GM12878 (cell line): ENCODE data around the gene TSR1. TPM values are rescaled to one million over a fixed set of nuclear protein-coding genes. Genes with fewer than 3 reads are reported as not detected.

ENCODE experiments used
- ASH2L ChIP-seq: fragments of 300-600, 200-600 bp; sonication (generic); IDR thresholded peaks from 2 replicates; pipeline ENCODE4 v1.6.1; 2017; ENCODE audit warnings: low read depth, mild to moderate bottlenecking, borderline replicate concordance
- CBX3 ChIP-seq: fragments of 200-600 bp; sonication (generic); IDR thresholded peaks from 2 replicates; pipeline ENCODE4 v1.6.1; 2016; ENCODE audit warnings: low read depth, borderline replicate concordance
- CREB1 ChIP-seq: IDR thresholded peaks from 2 replicates; pipeline ENCODE4 v1.6.1; 2012; ENCODE audit warnings: low read depth, mild to moderate bottlenecking, inconsistent platforms
- ESRRA ChIP-seq: IDR thresholded peaks from 2 replicates; pipeline ENCODE4 v1.6.1; 2012; ENCODE audit warnings: mild to moderate bottlenecking, low read length, improper control_type of control experiment
- FOXM1 ChIP-seq: IDR thresholded peaks from 2 replicates; pipeline ENCODE4 v1.6.1; 2012; ENCODE audit warnings: low read depth, mild to moderate bottlenecking, inconsistent platforms, low read length, moderate library complexity
- HDAC6 ChIP-seq: fragments of 200-600 bp; sonication (generic); IDR thresholded peaks from one replicate; pipeline ENCODE4 v1.8.0; 2017; ENCODE audit warnings: antibody characterized with exemption; ENCODE audit not compliant: unreplicated experiment
- MYC ChIP-seq: IDR thresholded peaks from 2 replicates; pipeline ENCODE4 v1.6.1; 2011; ENCODE audit warnings: mild to moderate bottlenecking, low read length, moderate library complexity, inconsistent platforms; ENCODE audit not compliant: insufficient read depth, insufficient replicate concordance, insufficient read length, severe bottlenecking
- NBN ChIP-seq: fragments of 450-650 bp; IDR thresholded peaks from 2 replicates; pipeline ENCODE4 v1.6.1; 2016
- NRF1 ChIP-seq: conservative IDR thresholded peaks from 2 replicates; pipeline ENCODE4 v1.6.1; 2011; ENCODE audit warnings: mild to moderate bottlenecking, low read depth, low read length, improper control_type of control experiment
- POLR2AphosphoS2 ChIP-seq: IDR thresholded peaks from 2 replicates; pipeline ENCODE4 v1.6.1; 2011; ENCODE audit warnings: low read depth, mild to moderate bottlenecking, low read length, improper control_type of control experiment, moderate library complexity
- RFX5 ChIP-seq: IDR thresholded peaks from 2 replicates; pipeline ENCODE4 v1.6.1; 2011; ENCODE audit warnings: low read depth, low read length, improper control_type of control experiment
- SUPT20H ChIP-seq: IDR thresholded peaks from 2 replicates; pipeline ENCODE4 v1.6.1; 2011; ENCODE audit warnings: low read depth, mild to moderate bottlenecking, low read length, moderate library complexity, borderline replicate concordance; ENCODE audit not compliant: control insufficient read depth
- TBL1XR1 ChIP-seq: IDR thresholded peaks from 2 replicates; pipeline ENCODE4 v1.6.1; 2012; ENCODE audit warnings: low read depth, low read length, improper control_type of control experiment
- ZBED1 ChIP-seq: IDR thresholded peaks from 2 replicates; pipeline ENCODE4 v1.6.1; 2016; ENCODE audit warnings: borderline replicate concordance
- polyA plus RNA-seq, 11 experiments: library from polyadenylated mRNA; depleted of rRNA in 4 of 11; unstranded in 6 of 11; stranded (reverse) in 5 of 11; fragments of >200 nt; fragmentation: Nextera tagmentation in 4 of 11; fragmentation: Illumina TruSeq in 1 of 11; extraction: Ambion mirVana in 4 of 11; extraction: Trizol in 1 of 11; gene quantifications; 1 replicate in 1 of 11; 2 replicates in 10 of 11; pipeline versions ENCODE4 v1.2.1 to v1.2.3, GENCODE V29; 2011 to 2016; ENCODE audit warnings: inconsistent platforms in 2 of 11, missing spikeins in 2 of 11, low read depth in 1 of 11
- total RNA-seq, 4 experiments: library from RNA; depleted of rRNA in 3 of 4; stranded (reverse); fragments of >200 nt in 3 of 4; fragmentation: Illumina TruSeq in 1 of 4; extraction: Trizol in 1 of 4; gene quantifications; 2 replicates each; pipeline versions ENCODE4 v1.2.1 to v1.2.3, GENCODE V29; 2013 to 2021
- TF ChIP-seq, protein P1 (sequence below): fragments of 450-650 bp; formaldehyde crosslinking; IDR thresholded peaks from 2 replicates; pipeline ENCODE4 v1.4.0; 2022; ENCODE audit warnings: mild to moderate bottlenecking, moderate library complexity
- TF ChIP-seq, protein P2 (sequence below): fragments of 450-650 bp; IDR thresholded peaks from 2 replicates; pipeline ENCODE4 v1.6.1; 2017; ENCODE audit warnings: antibody characterized with exemption, mild to moderate bottlenecking, moderate library complexity
- TF ChIP-seq, protein P3 (sequence below): fragments of 450-650 bp; IDR thresholded peaks from 2 replicates; pipeline ENCODE4 v1.6.1; 2017; ENCODE audit warnings: mild to moderate bottlenecking, low read depth, inconsistent platforms; ENCODE audit not compliant: poor library complexity, severe bottlenecking
- TF ChIP-seq, protein P4 (sequence below): fragments of 450-650 bp; IDR thresholded peaks from 2 replicates; pipeline ENCODE4 v1.6.1; 2014; ENCODE audit warnings: mild to moderate bottlenecking
- TF ChIP-seq, protein P5 (sequence below): IDR thresholded peaks from 2 replicates; pipeline ENCODE4 v1.6.1; 2012; ENCODE audit warnings: low read depth, low read length, improper control_type of control experiment

TSR1 gene
- total and polyA plus RNA-seq, 10 of the 15 experiments (the other 5 are each of a cell fraction or from before 2014, with no cell fraction given): 14.7 to 100 (median 46.9) TPM

DNA sequence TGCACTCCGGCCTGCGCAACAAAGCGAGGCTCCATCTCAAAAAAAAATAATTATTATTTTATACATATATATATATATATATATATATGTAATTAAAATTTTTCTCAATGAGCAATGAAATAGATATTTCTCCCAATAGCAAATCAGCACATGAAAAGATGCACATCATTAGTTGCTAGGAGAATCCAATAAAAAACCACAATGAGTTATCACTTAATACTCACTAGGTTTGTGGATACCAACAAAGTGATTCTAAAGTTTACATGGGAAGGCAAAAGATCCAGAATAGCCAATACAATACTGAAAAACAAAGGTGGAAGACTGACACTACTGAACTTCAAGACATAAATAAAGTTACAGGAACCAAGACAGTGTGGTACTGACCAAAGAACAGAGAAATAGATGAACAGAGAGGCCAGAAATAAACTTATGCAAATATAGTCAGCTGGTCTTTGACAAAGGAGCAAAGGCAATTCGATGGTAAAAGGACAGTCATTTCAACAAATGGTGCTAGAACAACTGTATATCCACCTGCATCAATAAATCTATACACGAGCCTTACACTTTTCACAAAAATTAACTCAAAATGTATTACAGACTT is 46.3 kb downstream of the TSR1 start (continued):
- TF ChIP-seq, protein P1, sequence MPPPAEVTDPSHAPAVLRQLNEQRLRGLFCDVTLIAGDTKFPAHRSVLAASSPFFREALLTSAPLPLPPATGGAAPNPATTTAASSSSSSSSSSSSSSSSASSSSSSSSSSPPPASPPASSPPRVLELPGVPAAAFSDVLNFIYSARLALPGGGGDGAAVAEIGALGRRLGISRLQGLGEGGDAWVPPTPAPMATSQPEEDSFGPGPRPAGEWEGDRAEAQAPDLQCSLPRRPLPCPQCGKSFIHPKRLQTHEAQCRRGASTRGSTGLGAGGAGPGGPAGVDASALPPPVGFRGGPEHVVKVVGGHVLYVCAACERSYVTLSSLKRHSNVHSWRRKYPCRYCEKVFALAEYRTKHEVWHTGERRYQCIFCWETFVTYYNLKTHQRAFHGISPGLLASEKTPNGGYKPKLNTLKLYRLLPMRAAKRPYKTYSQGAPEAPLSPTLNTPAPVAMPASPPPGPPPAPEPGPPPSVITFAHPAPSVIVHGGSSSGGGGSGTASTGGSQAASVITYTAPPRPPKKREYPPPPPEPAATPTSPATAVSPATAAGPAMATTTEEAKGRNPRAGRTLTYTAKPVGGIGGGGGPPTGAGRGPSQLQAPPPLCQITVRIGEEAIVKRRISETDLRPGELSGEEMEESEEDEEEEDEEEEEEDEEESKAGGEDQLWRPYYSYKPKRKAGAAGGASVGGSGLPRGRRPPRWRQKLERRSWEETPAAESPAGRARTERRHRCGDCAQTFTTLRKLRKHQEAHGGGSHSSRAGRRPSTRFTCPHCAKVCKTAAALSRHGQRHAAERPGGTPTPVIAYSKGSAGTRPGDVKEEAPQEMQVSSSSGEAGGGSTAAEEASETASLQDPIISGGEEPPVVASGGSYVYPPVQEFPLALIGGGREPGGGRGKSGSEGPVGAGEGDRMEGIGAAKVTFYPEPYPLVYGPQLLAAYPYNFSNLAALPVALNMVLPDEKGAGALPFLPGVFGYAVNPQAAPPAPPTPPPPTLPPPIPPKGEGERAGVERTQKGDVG (CRISPR knock-in tag): no peak
- TF ChIP-seq CREB1 (peak; percentile 80), CBX3 (no peak), NRF1 (no peak), SUPT20H (no peak), ESRRA (no peak), HDAC6 (no peak), ASH2L (no peak), ZBED1 (no peak), RFX5 (peak; percentile 92), NBN (no peak), MYC (no peak), POLR2AphosphoS2 (no peak), FOXM1 (no peak), TBL1XR1 (no peak)
- TF ChIP-seq, protein P2, sequence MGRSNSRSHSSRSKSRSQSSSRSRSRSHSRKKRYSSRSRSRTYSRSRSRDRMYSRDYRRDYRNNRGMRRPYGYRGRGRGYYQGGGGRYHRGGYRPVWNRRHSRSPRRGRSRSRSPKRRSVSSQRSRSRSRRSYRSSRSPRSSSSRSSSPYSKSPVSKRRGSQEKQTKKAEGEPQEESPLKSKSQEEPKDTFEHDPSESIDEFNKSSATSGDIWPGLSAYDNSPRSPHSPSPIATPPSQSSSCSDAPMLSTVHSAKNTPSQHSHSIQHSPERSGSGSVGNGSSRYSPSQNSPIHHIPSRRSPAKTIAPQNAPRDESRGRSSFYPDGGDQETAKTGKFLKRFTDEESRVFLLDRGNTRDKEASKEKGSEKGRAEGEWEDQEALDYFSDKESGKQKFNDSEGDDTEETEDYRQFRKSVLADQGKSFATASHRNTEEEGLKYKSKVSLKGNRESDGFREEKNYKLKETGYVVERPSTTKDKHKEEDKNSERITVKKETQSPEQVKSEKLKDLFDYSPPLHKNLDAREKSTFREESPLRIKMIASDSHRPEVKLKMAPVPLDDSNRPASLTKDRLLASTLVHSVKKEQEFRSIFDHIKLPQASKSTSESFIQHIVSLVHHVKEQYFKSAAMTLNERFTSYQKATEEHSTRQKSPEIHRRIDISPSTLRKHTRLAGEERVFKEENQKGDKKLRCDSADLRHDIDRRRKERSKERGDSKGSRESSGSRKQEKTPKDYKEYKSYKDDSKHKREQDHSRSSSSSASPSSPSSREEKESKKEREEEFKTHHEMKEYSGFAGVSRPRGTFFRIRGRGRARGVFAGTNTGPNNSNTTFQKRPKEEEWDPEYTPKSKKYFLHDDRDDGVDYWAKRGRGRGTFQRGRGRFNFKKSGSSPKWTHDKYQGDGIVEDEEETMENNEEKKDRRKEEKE: no peak
- TF ChIP-seq, protein P3, sequence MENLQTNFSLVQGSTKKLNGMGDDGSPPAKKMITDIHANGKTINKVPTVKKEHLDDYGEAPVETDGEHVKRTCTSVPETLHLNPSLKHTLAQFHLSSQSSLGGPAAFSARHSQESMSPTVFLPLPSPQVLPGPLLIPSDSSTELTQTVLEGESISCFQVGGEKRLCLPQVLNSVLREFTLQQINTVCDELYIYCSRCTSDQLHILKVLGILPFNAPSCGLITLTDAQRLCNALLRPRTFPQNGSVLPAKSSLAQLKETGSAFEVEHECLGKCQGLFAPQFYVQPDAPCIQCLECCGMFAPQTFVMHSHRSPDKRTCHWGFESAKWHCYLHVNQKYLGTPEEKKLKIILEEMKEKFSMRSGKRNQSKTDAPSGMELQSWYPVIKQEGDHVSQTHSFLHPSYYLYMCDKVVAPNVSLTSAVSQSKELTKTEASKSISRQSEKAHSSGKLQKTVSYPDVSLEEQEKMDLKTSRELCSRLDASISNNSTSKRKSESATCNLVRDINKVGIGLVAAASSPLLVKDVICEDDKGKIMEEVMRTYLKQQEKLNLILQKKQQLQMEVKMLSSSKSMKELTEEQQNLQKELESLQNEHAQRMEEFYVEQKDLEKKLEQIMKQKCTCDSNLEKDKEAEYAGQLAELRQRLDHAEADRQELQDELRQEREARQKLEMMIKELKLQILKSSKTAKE: no peak
- TF ChIP-seq, protein P4, sequence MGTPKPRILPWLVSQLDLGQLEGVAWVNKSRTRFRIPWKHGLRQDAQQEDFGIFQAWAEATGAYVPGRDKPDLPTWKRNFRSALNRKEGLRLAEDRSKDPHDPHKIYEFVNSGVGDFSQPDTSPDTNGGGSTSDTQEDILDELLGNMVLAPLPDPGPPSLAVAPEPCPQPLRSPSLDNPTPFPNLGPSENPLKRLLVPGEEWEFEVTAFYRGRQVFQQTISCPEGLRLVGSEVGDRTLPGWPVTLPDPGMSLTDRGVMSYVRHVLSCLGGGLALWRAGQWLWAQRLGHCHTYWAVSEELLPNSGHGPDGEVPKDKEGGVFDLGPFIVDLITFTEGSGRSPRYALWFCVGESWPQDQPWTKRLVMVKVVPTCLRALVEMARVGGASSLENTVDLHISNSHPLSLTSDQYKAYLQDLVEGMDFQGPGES: no peak
- TF ChIP-seq, protein P5, sequence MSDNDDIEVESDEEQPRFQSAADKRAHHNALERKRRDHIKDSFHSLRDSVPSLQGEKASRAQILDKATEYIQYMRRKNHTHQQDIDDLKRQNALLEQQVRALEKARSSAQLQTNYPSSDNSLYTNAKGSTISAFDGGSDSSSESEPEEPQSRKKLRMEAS: no peak
